Measurements from ENCODE around the gene FHIT.

DNA sequence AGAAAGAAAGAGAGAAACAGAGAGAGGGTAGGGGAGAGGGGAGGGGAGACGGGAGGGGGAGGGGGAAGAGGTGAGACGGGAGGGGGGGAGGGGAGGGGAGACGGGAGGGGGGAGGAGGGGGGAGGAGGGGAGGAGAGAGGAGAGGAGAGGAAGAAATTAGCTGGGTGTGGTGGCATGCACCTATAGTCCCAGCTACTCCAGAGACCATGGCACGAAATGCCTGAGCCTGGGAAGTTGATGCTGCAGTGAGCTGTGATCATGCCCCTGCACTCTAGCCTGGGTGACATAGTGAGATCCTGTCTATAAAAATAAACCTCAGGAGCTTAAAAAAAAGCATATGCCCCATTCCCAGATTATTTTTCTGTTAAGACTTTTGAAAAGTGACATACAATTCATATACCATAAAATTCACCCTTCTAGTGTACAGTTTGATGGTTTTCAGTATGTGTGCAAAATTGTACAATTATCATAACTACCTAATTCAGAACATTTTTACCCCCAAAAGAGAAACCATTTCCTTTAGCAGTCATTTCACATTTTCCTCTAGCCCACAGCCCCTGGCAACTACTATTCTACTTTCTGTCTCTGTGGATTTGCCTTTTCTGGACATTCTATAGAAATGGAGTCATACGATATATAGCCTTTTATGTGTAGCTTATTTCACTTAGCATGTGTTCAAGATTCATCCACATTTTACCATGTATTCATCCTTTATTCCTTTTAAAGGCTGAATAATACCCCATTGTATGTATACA is 699.6 kb downstream of the FHIT start:
- TF ChIP-seq CHD2 (IDR thresholded peaks at IDR 0.05; ENCODE audit: low read length, partially characterized antibody), result no peak
- TF ChIP-seq, protein P1, sequence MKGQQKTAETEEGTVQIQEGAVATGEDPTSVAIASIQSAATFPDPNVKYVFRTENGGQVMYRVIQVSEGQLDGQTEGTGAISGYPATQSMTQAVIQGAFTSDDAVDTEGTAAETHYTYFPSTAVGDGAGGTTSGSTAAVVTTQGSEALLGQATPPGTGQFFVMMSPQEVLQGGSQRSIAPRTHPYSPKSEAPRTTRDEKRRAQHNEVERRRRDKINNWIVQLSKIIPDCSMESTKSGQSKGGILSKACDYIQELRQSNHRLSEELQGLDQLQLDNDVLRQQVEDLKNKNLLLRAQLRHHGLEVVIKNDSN (IDR thresholded peaks at IDR 0.05; ENCODE audit: borderline replicate concordance, low read depth), result no peak
- TF ChIP-seq, protein P2, sequence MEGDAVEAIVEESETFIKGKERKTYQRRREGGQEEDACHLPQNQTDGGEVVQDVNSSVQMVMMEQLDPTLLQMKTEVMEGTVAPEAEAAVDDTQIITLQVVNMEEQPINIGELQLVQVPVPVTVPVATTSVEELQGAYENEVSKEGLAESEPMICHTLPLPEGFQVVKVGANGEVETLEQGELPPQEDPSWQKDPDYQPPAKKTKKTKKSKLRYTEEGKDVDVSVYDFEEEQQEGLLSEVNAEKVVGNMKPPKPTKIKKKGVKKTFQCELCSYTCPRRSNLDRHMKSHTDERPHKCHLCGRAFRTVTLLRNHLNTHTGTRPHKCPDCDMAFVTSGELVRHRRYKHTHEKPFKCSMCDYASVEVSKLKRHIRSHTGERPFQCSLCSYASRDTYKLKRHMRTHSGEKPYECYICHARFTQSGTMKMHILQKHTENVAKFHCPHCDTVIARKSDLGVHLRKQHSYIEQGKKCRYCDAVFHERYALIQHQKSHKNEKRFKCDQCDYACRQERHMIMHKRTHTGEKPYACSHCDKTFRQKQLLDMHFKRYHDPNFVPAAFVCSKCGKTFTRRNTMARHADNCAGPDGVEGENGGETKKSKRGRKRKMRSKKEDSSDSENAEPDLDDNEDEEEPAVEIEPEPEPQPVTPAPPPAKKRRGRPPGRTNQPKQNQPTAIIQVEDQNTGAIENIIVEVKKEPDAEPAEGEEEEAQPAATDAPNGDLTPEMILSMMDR (IDR thresholded peaks at IDR 0.05), result no peak
- TF ChIP-seq RFX5 (IDR thresholded peaks at IDR 0.05; ENCODE audit: low read length), result no peak
- no peak for TF ChIP-seq POLR2AphosphoS5 (IDR thresholded peaks at IDR 0.05; ENCODE audit: low read depth, low read length)
- no peak for TF ChIP-seq TEAD4 (IDR thresholded peaks at IDR 0.05; ENCODE audit: borderline replicate concordance, insufficient read depth)
- TF ChIP-seq, protein P3, sequence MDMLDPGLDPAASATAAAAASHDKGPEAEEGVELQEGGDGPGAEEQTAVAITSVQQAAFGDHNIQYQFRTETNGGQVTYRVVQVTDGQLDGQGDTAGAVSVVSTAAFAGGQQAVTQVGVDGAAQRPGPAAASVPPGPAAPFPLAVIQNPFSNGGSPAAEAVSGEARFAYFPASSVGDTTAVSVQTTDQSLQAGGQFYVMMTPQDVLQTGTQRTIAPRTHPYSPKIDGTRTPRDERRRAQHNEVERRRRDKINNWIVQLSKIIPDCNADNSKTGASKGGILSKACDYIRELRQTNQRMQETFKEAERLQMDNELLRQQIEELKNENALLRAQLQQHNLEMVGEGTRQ (IDR thresholded peaks at IDR 0.05; ENCODE audit: borderline replicate concordance, low read depth, low read length), result no peak
- no peak for TF ChIP-seq SIN3A (IDR thresholded peaks at IDR 0.05; ENCODE audit: borderline replicate concordance, low read depth, low read length)
- TF ChIP-seq FOXJ3 (CRISPR knock-in tag; IDR thresholded peaks at IDR 0.05), result no peak
- no peak for TF ChIP-seq EZH2phosphoT487 (IDR thresholded peaks at IDR 0.05; ENCODE audit: borderline replicate concordance, low read depth)
- no peak for TF ChIP-seq JUND (IDR thresholded peaks at IDR 0.05)
- TF ChIP-seq, protein P4, sequence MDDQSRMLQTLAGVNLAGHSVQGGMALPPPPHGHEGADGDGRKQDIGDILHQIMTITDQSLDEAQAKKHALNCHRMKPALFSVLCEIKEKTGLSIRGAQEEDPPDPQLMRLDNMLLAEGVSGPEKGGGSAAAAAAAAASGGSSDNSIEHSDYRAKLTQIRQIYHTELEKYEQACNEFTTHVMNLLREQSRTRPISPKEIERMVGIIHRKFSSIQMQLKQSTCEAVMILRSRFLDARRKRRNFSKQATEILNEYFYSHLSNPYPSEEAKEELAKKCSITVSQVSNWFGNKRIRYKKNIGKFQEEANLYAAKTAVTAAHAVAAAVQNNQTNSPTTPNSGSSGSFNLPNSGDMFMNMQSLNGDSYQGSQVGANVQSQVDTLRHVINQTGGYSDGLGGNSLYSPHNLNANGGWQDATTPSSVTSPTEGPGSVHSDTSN (IDR thresholded peaks at IDR 0.05), result no peak
